Left lung (tissue), 14 donors: Measurements from ENCODE around the gene ZSCAN32. TPM values are rescaled to one million over a fixed set of nuclear protein-coding genes. Genes with fewer than 3 reads are reported as not detected.

Source experiments
- ATAC-seq: fragments of 200-7000 bp; cut with Tn5 transposase; one replicate; pipeline ENCODE4 v1.9.1; 2020; ENCODE audit warnings: moderate library complexity
- DNase-seq, 4 donors: peaks; one replicate each; pipeline ENCODE4 v3.0.0-alpha.2; 2013 to 2020
- H3K27ac ChIP-seq, 2 donors: fragments of 200-600 bp; sonication (generic) in 1 of 2; one replicate each; pipeline versions ENCODE4 v1.5.0 to v1.8.0; 2020 to 2021
- H3K27me3 ChIP-seq, 2 donors: fragments of 200-600 bp; sonication (generic) in 1 of 2; one replicate each; pipeline versions ENCODE4 v1.5.0 to v1.8.0; 2020 to 2021
- H3K36me3 ChIP-seq, 2 donors: fragments of 200-600 bp; sonication (generic) in 1 of 2; one replicate each; pipeline versions ENCODE4 v1.5.0 to v1.8.0; 2020 to 2021
- H3K4me1 ChIP-seq, 2 donors: fragments of 200-600 bp; one replicate each; pipeline ENCODE4 v1.8.0; 2021
- H3K4me3 ChIP-seq, 2 donors: fragments of 200-600 bp; sonication (generic) in 1 of 2; one replicate each; pipeline versions ENCODE4 v1.5.0 to v1.8.0; 2020 to 2021; ENCODE audit warnings: mild to moderate bottlenecking in 1 of 2
- H3K9me3 ChIP-seq, 2 donors: fragments of 200-600 bp; sonication (generic) in 1 of 2; one replicate each; pipeline versions ENCODE4 v1.5.0 to v1.8.0; 2020 to 2021
- intact Hi-C, 2 donors: fragments of 100-400 bp; cut with DNase I; formaldehyde crosslinking; loops; one replicate each; pipeline versions ENCODE4 v1.11.2 to v1.14.2; 2022
- long read RNA-seq, 12 donors: library from polyadenylated mRNA in 2 of 12; unstranded in 2 of 12; transcript quantifications; one replicate each; pipeline ENCODE4 v2.0.0 and lab custom pipeline, GENCODE V29; 2019 to 2026
- polyA plus RNA-seq, 6 donors: library from polyadenylated mRNA; unstranded; fragments of 120-200 nt; gene quantifications; one replicate each; pipeline ENCODE4 v1.2.1, GENCODE V29; 2013; ENCODE audit not compliant: insufficient read length in 6 of 6
- total RNA-seq, 2 donors: library from RNA; stranded (reverse); fragmentation: NEBNext Ultra II Directional; extraction: Animal tissue kit (Norgen Biotek cat#: 25700); gene quantifications; one replicate each; pipeline ENCODE4 v1.2.1, GENCODE V29; 2021
- TF ChIP-seq, protein P1 (sequence below), 2 donors: fragments of 200-600 bp; sonication (generic) in 1 of 2; IDR thresholded peaks; one replicate each; pipeline versions ENCODE4 v1.5.0 to v1.8.0; 2021; ENCODE audit warnings: antibody characterized with exemption in 2 of 2
- donor health status: DM: no; HTN: yes; CAD: no.
- donor health status: DM: no; HTN: no; CAD: no.

The ZSCAN32 gene
- total RNA-seq (10 to 100 TPM in 1 of 2 donors, 1 to 10 TPM in 1; 9.4 to 12.0 TPM), polyA plus RNA-seq (10 to 100 TPM; 18.5 to 23.9 (median 20.6) TPM)
- long read RNA-seq, donor 1, transcript ZSCAN32-206 (1 exons, 1,977 nt): major isoform, 13 of 17 reads
- long read RNA-seq, donor 1, partial matches to known transcripts: 0 of 17 reads
- long read RNA-seq, donor 1, other reads (novel, unspliced or antisense): 0 of 17 reads
- long read RNA-seq, donor 2, transcript ZSCAN32-206 (1 exons, 1,977 nt): major isoform, 7 of 7 reads
- long read RNA-seq, donor 2, partial matches to known transcripts: 0 of 7 reads
- long read RNA-seq, donor 2, other reads (novel, unspliced or antisense): 0 of 7 reads
- long read RNA-seq, donor 3, transcript ZSCAN32-206 (1 exons, 1,977 nt): major isoform, 6 of 7 reads
- long read RNA-seq, donor 3, partial matches to known transcripts: 0 of 7 reads
- long read RNA-seq, donor 3, other reads (novel, unspliced or antisense): 0 of 7 reads
- long read RNA-seq, donor 4, partial matches to known transcripts: 1 of 3 reads
- long read RNA-seq, donor 4, other reads (novel, unspliced or antisense): 1 of 3 reads
- long read RNA-seq, donor 5, transcript ZSCAN32-206 (1 exons, 1,977 nt): major isoform, 8 of 10 reads
- long read RNA-seq, donor 5, partial matches to known transcripts: 0 of 10 reads
- long read RNA-seq, donor 5, other reads (novel, unspliced or antisense): 0 of 10 reads
- long read RNA-seq, donor 6, transcript ZSCAN32-206 (1 exons, 1,977 nt): major isoform, 6 of 10 reads
- long read RNA-seq, donor 6, partial matches to known transcripts: 0 of 10 reads
- long read RNA-seq, donor 6, other reads (novel, unspliced or antisense): 0 of 10 reads
- long read RNA-seq, donor 7, partial matches to known transcripts: 0 of 2 reads
- long read RNA-seq, donor 7, other reads (novel, unspliced or antisense): 0 of 2 reads
- long read RNA-seq, donor 8, transcript ZSCAN32-206 (1 exons, 1,977 nt): major isoform, 5 of 6 reads
- long read RNA-seq, donor 8, partial matches to known transcripts: 0 of 6 reads
- long read RNA-seq, donor 8, other reads (novel, unspliced or antisense): 0 of 6 reads
- long read RNA-seq, donor 9: 0 reads
- long read RNA-seq, donor 10, partial matches to known transcripts: 1 of 2 reads
- long read RNA-seq, donor 10, other reads (novel, unspliced or antisense): 0 of 2 reads
- long read RNA-seq, donor 11: 0 reads
- long read RNA-seq, donor 12, transcript ZSCAN32-206 (1 exons, 1,977 nt): major isoform, 10 of 10 reads
- long read RNA-seq, donor 12, partial matches to known transcripts: 0 of 10 reads
- long read RNA-seq, donor 12, other reads (novel, unspliced or antisense): 0 of 10 reads

GRCh38 chr16:3400779-3401688, at the start of gene ZSCAN32, which contains the start of gene ZNF174:
Gene ZSCAN32, minus strand, starts transcription at chr16:3401004. Its CDS starts 3,447 bp downstream, at chr16:3397557.
Gene ZNF174, plus strand, starts transcription at chr16:3401215. Its CDS starts 790 bp downstream, at chr16:3402005.
- peak within 1 kb of the TSS; percentile 77 to 90 for H3K27ac ChIP-seq

DNA sequence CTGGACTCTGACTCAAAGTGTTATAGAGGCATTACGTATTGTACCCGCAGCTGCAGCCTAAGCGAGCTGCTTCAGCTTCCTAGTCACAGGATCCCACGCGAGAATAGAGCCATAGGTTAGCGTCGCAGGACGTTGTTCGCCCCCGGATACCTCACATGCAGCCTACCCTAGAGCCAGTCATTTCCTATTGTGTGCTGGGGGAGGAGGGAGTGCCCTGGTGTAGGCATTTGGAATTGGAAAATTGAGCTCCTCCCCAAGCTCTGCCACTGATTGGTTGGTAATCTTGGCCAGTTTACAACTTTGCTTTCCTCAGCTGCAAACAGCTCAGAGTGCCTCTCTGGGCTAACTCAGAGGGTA, 43.2 kb upstream of the ZSCAN32 start:
- intact Hi-C loops: no loop called here
- peaks cover 0 to 22% of the 10 kb centered on the region in 2 donors for H3K4me1 ChIP-seq
- no peaks in the 10 kb centered on the region for H3K27me3 ChIP-seq
- peak overlapping the region; percentile 46 to 67 for H3K4me3 ChIP-seq
- peak in 1 of 4 donors; percentile 34 for DNase-seq
- peaks cover 0 to 23% of the 10 kb centered on the region in 2 donors for H3K36me3 ChIP-seq
- TF ChIP-seq, protein P1, sequence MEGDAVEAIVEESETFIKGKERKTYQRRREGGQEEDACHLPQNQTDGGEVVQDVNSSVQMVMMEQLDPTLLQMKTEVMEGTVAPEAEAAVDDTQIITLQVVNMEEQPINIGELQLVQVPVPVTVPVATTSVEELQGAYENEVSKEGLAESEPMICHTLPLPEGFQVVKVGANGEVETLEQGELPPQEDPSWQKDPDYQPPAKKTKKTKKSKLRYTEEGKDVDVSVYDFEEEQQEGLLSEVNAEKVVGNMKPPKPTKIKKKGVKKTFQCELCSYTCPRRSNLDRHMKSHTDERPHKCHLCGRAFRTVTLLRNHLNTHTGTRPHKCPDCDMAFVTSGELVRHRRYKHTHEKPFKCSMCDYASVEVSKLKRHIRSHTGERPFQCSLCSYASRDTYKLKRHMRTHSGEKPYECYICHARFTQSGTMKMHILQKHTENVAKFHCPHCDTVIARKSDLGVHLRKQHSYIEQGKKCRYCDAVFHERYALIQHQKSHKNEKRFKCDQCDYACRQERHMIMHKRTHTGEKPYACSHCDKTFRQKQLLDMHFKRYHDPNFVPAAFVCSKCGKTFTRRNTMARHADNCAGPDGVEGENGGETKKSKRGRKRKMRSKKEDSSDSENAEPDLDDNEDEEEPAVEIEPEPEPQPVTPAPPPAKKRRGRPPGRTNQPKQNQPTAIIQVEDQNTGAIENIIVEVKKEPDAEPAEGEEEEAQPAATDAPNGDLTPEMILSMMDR (IDR thresholded peaks at IDR 0.05): no peak
- peak; percentile 77 for ATAC-seq
- H3K9me3 ChIP-seq: peaks cover 0 to 17% of the 10 kb centered on the region in 2 donors
- peak overlapping the region; percentile 59 to 77 for H3K27ac ChIP-seq

More at GRCh38 chr16:3400779-3401688, at the start of gene ZSCAN32, which contains the start of gene ZNF174:
- peaks cover 7 to 27% of the 10 kb centered on the region in 2 donors for H3K4me1 ChIP-seq
- no peaks in the 10 kb centered on the region for H3K27me3 ChIP-seq
- DNase-seq: peak; percentile 98 to 99 (median 99)
- peak within 1 kb of the TSS; percentile 86 to 93 for H3K4me3 ChIP-seq
- peaks cover 0 to 40% of the 10 kb centered on the region in 2 donors for H3K9me3 ChIP-seq
- intact Hi-C loops: no loop called here
- H3K36me3 ChIP-seq: peaks cover 0 to 52% of the 10 kb centered on the region in 2 donors
- ATAC-seq: peak; percentile 100
- TF ChIP-seq, protein P1 (IDR thresholded peaks at IDR 0.05): no peak

DNA sequence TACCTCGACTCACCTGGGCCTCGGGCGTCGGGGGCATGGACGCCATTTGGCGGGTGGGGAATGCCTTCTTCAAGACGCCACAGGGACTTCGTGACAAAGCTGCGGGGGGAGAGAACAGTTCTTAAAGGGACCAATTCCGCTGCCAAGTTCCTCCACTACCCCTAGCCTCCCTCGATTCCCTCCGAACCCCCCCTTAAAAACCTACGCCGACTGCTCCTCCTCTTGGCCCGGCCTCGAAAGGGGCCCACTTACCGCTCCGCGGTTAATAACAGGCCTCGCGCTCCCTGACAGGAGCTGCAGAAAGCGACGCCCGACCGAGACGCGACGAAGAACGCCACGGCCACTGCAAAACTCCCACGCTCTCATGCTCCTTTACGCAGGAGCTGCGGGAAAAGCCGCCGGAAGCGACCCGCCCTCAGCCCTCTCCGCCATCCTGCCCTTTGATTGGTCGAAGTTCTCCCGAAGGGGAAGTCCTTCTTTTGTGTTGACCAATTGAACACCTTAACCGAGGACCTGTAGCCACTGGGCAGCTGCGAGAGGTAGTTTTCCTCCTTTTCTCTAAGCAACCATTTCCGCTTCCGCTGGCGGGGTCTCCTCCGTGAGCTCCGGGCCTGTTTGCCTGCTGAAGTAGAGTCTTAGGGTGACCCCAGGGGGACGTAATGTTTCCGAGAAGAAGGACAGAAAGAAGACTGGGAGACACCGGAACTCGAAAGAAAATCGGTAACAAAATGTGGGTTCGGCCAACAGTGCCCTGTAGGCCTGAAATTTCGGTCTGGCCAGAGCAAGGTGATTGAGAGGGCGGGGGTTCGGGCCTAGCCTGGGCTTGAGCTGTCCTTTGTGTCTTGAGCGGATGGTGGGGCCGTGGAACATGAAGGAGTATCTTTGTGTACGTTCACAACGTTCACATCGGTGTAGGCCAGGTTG, 42.6 kb upstream of the ZSCAN32 start, which contains the start of the genes NAA60 and ZNF597:
Gene NAA60, plus strand, starts transcription at position 573 of the 924 bp plus-strand sequence. CDS start 32,548 bp downstream, outside the sequence.
Gene ZNF597, minus strand, starts transcription at position 397 of the 924 bp plus-strand sequence. Its CDS starts 351 bp downstream, at position 46.
- TF ChIP-seq, protein P1 (IDR thresholded peaks at IDR 0.05): no peak
- peak; percentile 74 to 91 (median 88) for DNase-seq

More for the DNA sequence above, 42.6 kb upstream of the ZSCAN32 start, which contains the start of the genes NAA60 and ZNF597:
- Histone ChIP-seq H3K9me3 (peaks cover 0 to 17% of the 10 kb centered on the region in 2 donors), H3K4me3 (peak within 1 kb of the TSS; percentile 46 to 67), H3K4me1 (peaks cover 0 to 22% of the 10 kb centered on the region in 2 donors), H3K27me3 (no peaks in the 10 kb centered on the region), H3K27ac (peak within 1 kb of the TSS; percentile 65 to 77), H3K36me3 (peaks cover 0 to 25% of the 10 kb centered on the region in 2 donors)
- intact Hi-C loops: no loop called here
- ATAC-seq: peak; percentile 98
